ENCODE results near the gene SPPL2C. TPM values are rescaled to one million over a fixed set of nuclear protein-coding genes. Genes with fewer than 3 reads are reported as not detected.

SPPL2C gene
- not detected for total RNA-seq

- Histone ChIP-seq H3K27me3 (peaks cover 33% of the 10 kb centered on the region), H3K36me3 (no peaks in the 10 kb centered on the region), H3K9me3 (no peaks in the 10 kb centered on the region), H3K4me3 (no peak within 1 kb of the TSS), H3K4me1 (no peaks in the 10 kb centered on the region), H3K27ac (no peak within 1 kb of the TSS)
- TF ChIP-seq CTCF (IDR thresholded peaks at IDR 0.05), result no peak
- no peak for TF ChIP-seq EP300 (IDR thresholded peaks at IDR 0.05)
- TF ChIP-seq POLR2A (IDR thresholded peaks at IDR 0.05), result no peak
- no peak for TF ChIP-seq POLR2AphosphoS5 (IDR thresholded peaks at IDR 0.05)
- WGBS, 2 donors (ENCODE audit: low coverage in 1 of 2), result no CpG with 5 or more reads among the region's 25 CpGs
- no peak for ATAC-seq
These were observed at the start of gene SPPL2C for GRCh38 chr17:45844695-45845375. TSS of gene SPPL2C (plus strand) at chr17:45844881. CDS start at chr17:45844907, 26 bp downstream.

- Histone ChIP-seq H3K27ac (no peak overlapping the region), H3K36me3 (no peaks in the 10 kb centered on the region), H3K4me3 (no peak overlapping the region), H3K4me1 (no peaks in the 10 kb centered on the region), H3K9me3 (no peaks in the 10 kb centered on the region), H3K27me3 (peaks cover 81% of the 10 kb centered on the region)
- WGBS, 2 donors (ENCODE audit: low coverage in 1 of 2), result 32 to 83% methylated on average over 1 to 2 of the region's 2 CpGs
- TF ChIP-seq POLR2A (IDR thresholded peaks at IDR 0.05), result no peak
- no peak for TF ChIP-seq EP300 (IDR thresholded peaks at IDR 0.05)
- no peak for TF ChIP-seq CTCF (IDR thresholded peaks at IDR 0.05)
- no peak for TF ChIP-seq POLR2AphosphoS5 (IDR thresholded peaks at IDR 0.05)
- no peak for ATAC-seq
These were observed 43.9 kb upstream of the SPPL2C start for GRCh38 chr17:45800816-45801215.

- H3K36me3 ChIP-seq, result no peaks in the 10 kb centered on the region
- H3K4me3 ChIP-seq, result no peak overlapping the region
- no peak for ATAC-seq
- TF ChIP-seq POLR2AphosphoS5 (IDR thresholded peaks at IDR 0.05), result no peak
- TF ChIP-seq EP300 (IDR thresholded peaks at IDR 0.05), result no peak
- no peak for TF ChIP-seq POLR2A (IDR thresholded peaks at IDR 0.05)
- no peak for TF ChIP-seq CTCF (IDR thresholded peaks at IDR 0.05)
- H3K27ac ChIP-seq, result no peak overlapping the region
- 62% methylated on average over 7 of the region's 8 CpGs; no CpG with 5 or more reads in 1 of the 2 donors for WGBS, 2 donors (ENCODE audit: low coverage in 1 of 2)
- H3K4me1 ChIP-seq, result no peaks in the 10 kb centered on the region
- no peaks in the 10 kb centered on the region for H3K9me3 ChIP-seq
- peaks cover 81% of the 10 kb centered on the region for H3K27me3 ChIP-seq
These were observed 43.3 kb upstream of the SPPL2C start for GRCh38 chr17:45801421-45801820.

- TF ChIP-seq POLR2A (IDR thresholded peaks at IDR 0.05), result no peak
- no peak for TF ChIP-seq CTCF (IDR thresholded peaks at IDR 0.05)
- TF ChIP-seq EP300 (IDR thresholded peaks at IDR 0.05), result no peak
- no peak for TF ChIP-seq POLR2AphosphoS5 (IDR thresholded peaks at IDR 0.05)
- peaks cover 77% of the 10 kb centered on the region for H3K27me3 ChIP-seq
- WGBS, 2 donors (ENCODE audit: low coverage in 1 of 2), result 82% methylated on average over 1 of the region's 1 CpG; no CpG with 5 or more reads in 1 of the 2 donors
- ATAC-seq, result no peak
- H3K4me1 ChIP-seq, result no peaks in the 10 kb centered on the region
- no peak overlapping the region for H3K4me3 ChIP-seq
- H3K27ac ChIP-seq, result no peak overlapping the region
- no peaks in the 10 kb centered on the region for H3K9me3 ChIP-seq
- no peaks in the 10 kb centered on the region for H3K36me3 ChIP-seq
These were observed 35.8 kb upstream of the SPPL2C start for GRCh38 chr17:45808845-45809244.

- no peaks in the 10 kb centered on the region for H3K36me3 ChIP-seq
- H3K9me3 ChIP-seq, result no peaks in the 10 kb centered on the region
- 36% methylated on average over 4 of the region's 15 CpGs; no CpG with 5 or more reads in 1 of the 2 donors for WGBS, 2 donors (ENCODE audit: low coverage in 1 of 2)
- H3K27ac ChIP-seq, result no peak overlapping the region
- H3K4me3 ChIP-seq, result no peak overlapping the region
- H3K4me1 ChIP-seq, result no peaks in the 10 kb centered on the region
- no peak for ATAC-seq
- peaks cover 79% of the 10 kb centered on the region for H3K27me3 ChIP-seq
- no peak for TF ChIP-seq POLR2A (IDR thresholded peaks at IDR 0.05)
- TF ChIP-seq CTCF (IDR thresholded peaks at IDR 0.05), result no peak
- no peak for TF ChIP-seq POLR2AphosphoS5 (IDR thresholded peaks at IDR 0.05)
- TF ChIP-seq EP300 (IDR thresholded peaks at IDR 0.05), result no peak
These were observed 35.2 kb upstream of the SPPL2C start for GRCh38 chr17:45809499-45809898.

Data from gastroesophageal sphincter (tissue), 4 donors.